Activated T-helper 17 cell treated with anti-CD3 and anti-CD28 coated beads, Interleukin-2, amount 50 U/mL, for 72 hours (primary cell): ENCODE measurements around the gene ELMO1. TPM values are rescaled to one million over a fixed set of nuclear protein-coding genes. Genes with fewer than 3 reads are reported as not detected.

Source experiments
- ATAC-seq: fragments of 150-1000 bp; cut with Tn5 transposase; replicated peaks from 2 replicates; pipeline ENCODE4 v1.10.0; 2021; ENCODE audit warnings: mild to moderate bottlenecking, moderate library complexity
- H3K27ac Mint-ChIP-seq: one replicate; pipeline ENCODE4 v1.8.0; 2022; ENCODE audit warnings: mixed read lengths
- H3K27me3 Mint-ChIP-seq: one replicate; pipeline ENCODE4 v1.8.0; 2022; ENCODE audit warnings: mixed read lengths
- H3K36me3 Mint-ChIP-seq: one replicate; pipeline ENCODE4 v1.8.0; 2022; ENCODE audit warnings: low read depth, mild to moderate bottlenecking, mixed read lengths
- H3K4me1 Mint-ChIP-seq: one replicate; pipeline ENCODE4 v1.8.0; 2022; ENCODE audit warnings: mixed read lengths
- H3K4me3 Mint-ChIP-seq: one replicate; pipeline ENCODE4 v1.8.0; 2022; ENCODE audit warnings: mild to moderate bottlenecking, mixed read lengths
- H3K9me3 Mint-ChIP-seq: one replicate; pipeline ENCODE4 v1.8.0; 2022; ENCODE audit warnings: mixed read lengths
- total RNA-seq, 2 donors: library from RNA; stranded (reverse); gene quantifications; one replicate each; pipeline ENCODE4 v1.2.3, GENCODE V29; 2022

The ELMO1 gene
- total RNA-seq, 2 donors from 2014 or later = 77.4 to 106 TPM

DNA sequence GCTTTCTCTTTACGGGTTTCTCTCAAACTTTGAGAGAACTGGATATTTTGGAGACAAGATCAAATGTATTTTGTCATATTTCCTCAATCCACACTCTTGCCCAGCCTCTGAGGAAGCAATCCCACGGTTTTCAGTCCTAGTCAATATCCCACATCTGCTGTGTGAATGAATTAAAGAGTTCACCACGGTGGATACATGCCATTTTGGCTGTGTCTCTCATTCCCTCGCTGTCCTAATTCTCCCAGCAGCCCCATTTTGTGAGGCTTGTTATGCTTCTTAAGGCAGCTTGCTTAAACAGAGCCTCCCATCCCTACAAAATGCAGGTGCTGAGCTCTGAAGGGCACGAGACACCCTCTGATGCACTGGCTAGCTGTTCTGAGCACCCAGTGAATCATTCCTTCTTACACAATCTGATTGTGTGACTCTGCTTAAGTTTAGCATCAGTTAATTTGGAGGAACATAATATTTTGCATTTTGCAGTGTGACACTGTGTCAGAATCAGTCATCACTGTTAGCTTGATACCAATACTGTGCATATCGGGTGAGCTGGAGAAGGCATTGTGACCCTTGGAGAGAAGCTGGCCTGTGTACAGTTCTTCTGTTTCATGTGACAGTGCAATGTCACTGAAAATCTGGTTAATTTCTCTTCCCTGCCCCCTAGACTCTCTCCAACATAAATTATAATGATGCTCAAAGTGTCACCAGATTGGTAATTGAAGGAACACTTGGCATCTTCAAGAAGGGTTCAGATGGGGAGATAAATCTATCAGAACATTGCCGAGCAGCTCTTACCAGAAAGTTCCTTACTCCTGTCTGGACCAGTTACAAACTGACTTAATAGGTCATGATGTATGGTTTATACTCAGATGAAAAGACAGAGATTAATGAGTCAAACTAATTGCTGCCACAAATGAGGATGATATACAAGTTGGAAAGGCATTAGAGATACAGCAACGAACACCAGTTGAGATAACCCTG is 620.6 kb downstream of the ELMO1 start:
- Mint-ChIP-seq H3K9me3 (no peaks in the 10 kb centered on the region), H3K27ac (no peak overlapping the region), H3K36me3 (no peaks in the 10 kb centered on the region), H3K4me3 (no peak overlapping the region), H3K27me3 (no peaks in the 10 kb centered on the region), H3K4me1 (no peaks in the 10 kb centered on the region)
- ATAC-seq = no peak

- H3K27ac Mint-ChIP-seq = no peak overlapping the region
- H3K27me3 Mint-ChIP-seq = no peaks in the 10 kb centered on the region
- H3K9me3 Mint-ChIP-seq = no peaks in the 10 kb centered on the region
- no peaks in the 10 kb centered on the region for H3K36me3 Mint-ChIP-seq
- no peaks in the 10 kb centered on the region for H3K4me1 Mint-ChIP-seq
- ATAC-seq = no peak
- no peak overlapping the region for H3K4me3 Mint-ChIP-seq
Observed at GRCh38 chr7:36825501-36825900, 623.2 kb downstream of the ELMO1 start.

DNA sequence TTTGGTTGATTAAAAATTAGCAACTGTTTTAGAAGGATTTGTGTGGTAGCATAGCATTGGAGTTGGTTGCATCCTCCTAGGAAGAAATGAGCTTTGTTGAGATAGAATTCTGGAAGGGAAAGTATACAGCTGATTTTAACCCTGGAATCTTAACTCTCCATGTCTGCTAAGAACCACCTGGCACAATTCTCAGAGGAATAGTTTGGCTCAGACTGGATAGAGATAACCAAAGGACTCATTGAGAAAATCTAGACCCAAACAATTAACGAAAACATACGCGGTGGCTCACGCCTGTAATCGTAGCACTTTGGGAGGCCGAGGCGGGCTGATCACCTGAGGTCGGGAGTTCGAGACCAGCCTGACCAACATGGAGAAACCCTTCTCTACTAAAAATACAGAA is 625.3 kb downstream of the ELMO1 start:
- Mint-ChIP-seq H3K4me3 (no peak overlapping the region), H3K27me3 (no peaks in the 10 kb centered on the region), H3K4me1 (no peaks in the 10 kb centered on the region), H3K9me3 (no peaks in the 10 kb centered on the region), H3K36me3 (no peaks in the 10 kb centered on the region), H3K27ac (no peak overlapping the region)
- ATAC-seq = no peak

DNA sequence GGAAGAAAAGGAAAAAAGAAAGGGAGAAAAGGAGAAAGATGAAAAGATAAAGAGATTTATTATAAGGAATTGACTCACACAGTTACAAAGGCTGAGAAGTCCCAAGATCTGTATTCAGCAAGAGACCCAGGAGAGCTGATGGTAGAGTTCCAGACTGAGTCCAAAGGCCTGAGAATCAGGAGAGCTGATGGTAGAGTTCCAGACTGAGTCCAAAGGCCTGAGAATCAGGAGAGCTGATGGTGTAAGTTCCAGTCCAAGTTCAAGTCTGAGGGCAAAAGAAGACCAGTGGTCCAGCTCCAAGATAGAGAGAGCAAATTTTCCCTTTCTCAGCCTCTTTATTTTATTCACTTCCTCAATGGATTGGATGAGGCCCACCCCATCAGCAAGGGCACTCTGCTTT is 627.0 kb downstream of the ELMO1 start:
- no peak for ATAC-seq
- Mint-ChIP-seq H3K9me3 (no peaks in the 10 kb centered on the region), H3K27ac (no peak overlapping the region), H3K4me1 (no peaks in the 10 kb centered on the region), H3K27me3 (no peaks in the 10 kb centered on the region), H3K4me3 (no peak overlapping the region), H3K36me3 (no peaks in the 10 kb centered on the region)

- no peak overlapping the region for H3K4me3 Mint-ChIP-seq
- no peaks in the 10 kb centered on the region for H3K27me3 Mint-ChIP-seq
- no peaks in the 10 kb centered on the region for H3K4me1 Mint-ChIP-seq
- H3K9me3 Mint-ChIP-seq = no peaks in the 10 kb centered on the region
- no peak for ATAC-seq
- no peaks in the 10 kb centered on the region for H3K36me3 Mint-ChIP-seq
- no peak overlapping the region for H3K27ac Mint-ChIP-seq
Observed at GRCh38 chr7:36820527-36821170, 628.0 kb downstream of the ELMO1 start.

DNA sequence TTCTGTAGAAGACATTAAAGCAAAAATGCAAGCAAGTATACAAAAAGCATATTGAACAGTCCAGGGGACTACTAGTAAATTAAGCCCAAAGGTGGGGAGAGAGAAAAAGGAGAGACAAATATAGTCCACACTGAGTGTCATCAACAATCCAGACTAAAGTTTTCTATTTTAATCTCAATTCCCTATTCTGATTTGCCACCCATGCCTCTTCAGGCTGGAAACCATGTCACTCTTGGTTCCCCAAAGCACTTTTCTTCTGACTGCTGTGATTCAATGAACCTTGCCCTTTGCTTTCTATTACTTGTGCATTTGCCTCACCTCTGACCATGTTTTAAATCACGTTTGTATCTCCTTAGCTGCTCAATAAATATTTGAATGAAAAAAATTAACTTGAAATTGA is 629.0 kb downstream of the ELMO1 start:
- Mint-ChIP-seq H3K27me3 (no peaks in the 10 kb centered on the region), H3K4me1 (no peaks in the 10 kb centered on the region), H3K27ac (no peak overlapping the region), H3K4me3 (no peak overlapping the region), H3K9me3 (no peaks in the 10 kb centered on the region), H3K36me3 (no peaks in the 10 kb centered on the region)
- ATAC-seq = no peak

GRCh38 chr7:36814311-36814710 is 634.4 kb downstream of the ELMO1 start:
- no peaks in the 10 kb centered on the region for H3K4me1 Mint-ChIP-seq
- H3K27me3 Mint-ChIP-seq = no peaks in the 10 kb centered on the region
- ATAC-seq = no peak
- H3K4me3 Mint-ChIP-seq = no peak overlapping the region
- H3K9me3 Mint-ChIP-seq = no peaks in the 10 kb centered on the region
- H3K27ac Mint-ChIP-seq = no peak overlapping the region
- H3K36me3 Mint-ChIP-seq = no peaks in the 10 kb centered on the region

GRCh38 chr7:36811807-36812206 is 636.9 kb downstream of the ELMO1 start:
- no peaks in the 10 kb centered on the region for H3K9me3 Mint-ChIP-seq
- ATAC-seq = peak; percentile 34
- H3K27ac Mint-ChIP-seq = no peak overlapping the region
- H3K4me3 Mint-ChIP-seq = no peak overlapping the region
- H3K27me3 Mint-ChIP-seq = peaks cover 4% of the 10 kb centered on the region
- no peaks in the 10 kb centered on the region for H3K4me1 Mint-ChIP-seq
- no peaks in the 10 kb centered on the region for H3K36me3 Mint-ChIP-seq

GRCh38 chr7:36810489-36810888 is 638.2 kb downstream of the ELMO1 start:
- no peak overlapping the region for H3K4me3 Mint-ChIP-seq
- H3K27ac Mint-ChIP-seq = no peak overlapping the region
- H3K4me1 Mint-ChIP-seq = no peaks in the 10 kb centered on the region
- no peak for ATAC-seq
- no peaks in the 10 kb centered on the region for H3K36me3 Mint-ChIP-seq
- H3K9me3 Mint-ChIP-seq = no peaks in the 10 kb centered on the region
- peaks cover 4% of the 10 kb centered on the region for H3K27me3 Mint-ChIP-seq

DNA sequence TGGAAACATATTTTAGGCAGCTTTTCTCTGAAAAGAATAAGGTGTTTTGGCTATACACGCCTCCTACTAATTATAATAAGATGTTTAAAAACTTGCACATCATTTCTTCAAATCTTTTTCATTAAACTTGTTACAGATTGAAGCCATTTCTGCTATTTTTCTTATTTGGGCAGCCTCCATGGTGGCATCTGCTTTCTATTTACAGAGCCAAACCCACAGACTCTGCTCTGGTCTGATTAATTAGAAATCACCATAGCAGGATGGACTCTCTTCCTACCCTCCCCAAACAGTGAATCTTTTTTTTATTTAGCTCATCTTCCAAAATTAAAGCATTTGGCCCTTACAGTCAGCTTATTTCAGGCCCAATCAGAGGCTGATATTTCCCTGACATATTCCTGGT is 638.6 kb downstream of the ELMO1 start:
- Mint-ChIP-seq H3K36me3 (no peaks in the 10 kb centered on the region), H3K9me3 (no peaks in the 10 kb centered on the region), H3K27ac (no peak overlapping the region), H3K27me3 (peaks cover 4% of the 10 kb centered on the region), H3K4me1 (no peaks in the 10 kb centered on the region), H3K4me3 (no peak overlapping the region)
- no peak for ATAC-seq

DNA sequence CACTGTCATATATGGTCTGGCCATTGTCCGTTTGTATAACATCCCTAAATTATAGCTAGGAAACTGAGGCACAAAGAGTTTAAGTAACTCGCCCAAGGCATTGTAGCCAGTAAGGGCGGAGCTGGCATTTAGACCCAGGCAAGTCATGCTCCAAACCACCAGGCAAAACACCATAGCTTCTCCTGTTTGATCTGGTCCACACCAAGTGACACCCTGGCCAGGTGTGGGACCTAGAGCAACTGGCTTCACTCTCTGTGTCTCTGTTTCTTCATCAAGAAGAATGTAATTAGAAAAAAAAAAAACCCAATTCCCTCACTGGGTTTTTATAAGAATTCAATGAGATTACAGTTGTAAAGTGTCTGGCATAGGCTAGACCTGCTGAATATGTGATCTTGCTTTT is 639.2 kb downstream of the ELMO1 start:
- H3K9me3 Mint-ChIP-seq = no peaks in the 10 kb centered on the region
- no peak for ATAC-seq
- H3K36me3 Mint-ChIP-seq = no peaks in the 10 kb centered on the region
- no peak overlapping the region for H3K4me3 Mint-ChIP-seq
- H3K4me1 Mint-ChIP-seq = no peaks in the 10 kb centered on the region
- H3K27ac Mint-ChIP-seq = no peak overlapping the region
- H3K27me3 Mint-ChIP-seq = peaks cover 4% of the 10 kb centered on the region

DNA sequence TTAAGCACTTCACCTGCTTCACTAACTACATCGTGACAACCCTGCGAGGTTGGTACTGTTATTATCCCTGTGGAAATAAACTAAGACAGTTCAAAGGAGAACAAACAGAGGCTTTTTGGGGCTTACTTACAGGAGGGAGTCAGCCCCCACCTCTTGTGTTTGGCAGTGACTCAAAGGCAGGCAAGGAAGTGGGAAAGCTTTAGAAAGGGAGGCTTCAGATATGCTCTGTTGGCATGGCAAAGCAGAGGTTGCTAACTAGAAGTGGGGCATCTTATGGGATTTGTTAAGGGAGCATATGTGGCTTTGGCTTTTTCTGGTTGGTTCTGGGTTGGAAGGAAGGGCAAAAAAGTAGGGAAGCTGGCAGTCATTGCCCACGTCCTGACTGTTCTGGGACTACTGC is 639.6 kb downstream of the ELMO1 start:
- H3K4me1 Mint-ChIP-seq = no peaks in the 10 kb centered on the region
- H3K27ac Mint-ChIP-seq = no peak overlapping the region
- no peak overlapping the region for H3K4me3 Mint-ChIP-seq
- no peak for ATAC-seq
- no peaks in the 10 kb centered on the region for H3K9me3 Mint-ChIP-seq
- H3K36me3 Mint-ChIP-seq = no peaks in the 10 kb centered on the region
- H3K27me3 Mint-ChIP-seq = peaks cover 4% of the 10 kb centered on the region

DNA sequence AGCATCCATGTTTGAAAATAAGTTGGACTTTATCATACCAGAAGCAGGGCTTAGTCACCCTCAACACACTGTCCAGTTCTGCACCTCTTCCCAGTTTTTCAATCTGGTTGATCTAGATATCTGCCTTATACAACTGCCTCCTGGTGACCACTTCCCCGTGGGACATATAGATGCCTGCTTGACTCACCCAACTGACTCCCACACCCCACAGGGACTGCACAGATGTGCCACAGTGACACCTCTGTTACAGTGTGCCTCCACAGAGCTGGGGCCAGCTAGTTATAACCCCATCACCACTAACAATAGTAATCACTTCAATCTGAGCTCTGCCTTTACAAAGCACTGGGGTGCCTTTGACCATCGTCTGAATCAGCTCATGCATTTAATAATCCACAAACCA is 641.8 kb downstream of the ELMO1 start:
- Mint-ChIP-seq H3K27me3 (peaks cover 4% of the 10 kb centered on the region), H3K36me3 (no peaks in the 10 kb centered on the region), H3K4me3 (no peak overlapping the region), H3K4me1 (no peaks in the 10 kb centered on the region), H3K27ac (no peak overlapping the region), H3K9me3 (no peaks in the 10 kb centered on the region)
- no peak for ATAC-seq
